ENCODE results near the gene POLR2I.
"Not testable (repeated sequence)": the region's sequence is repeated elsewhere in the genome, so short reads cannot be mapped to it uniquely, and the experiment has no call there.

Gene POLR2I

GRCh38 chr19:36131221-36131620 lies 16.5 kb upstream of the POLR2I start:
- ATAC-seq, result not testable (repeated sequence)

GRCh38 chr19:36128392-36128736 lies 13.7 kb upstream of the POLR2I start:
- ATAC-seq, result no peak

DNA sequence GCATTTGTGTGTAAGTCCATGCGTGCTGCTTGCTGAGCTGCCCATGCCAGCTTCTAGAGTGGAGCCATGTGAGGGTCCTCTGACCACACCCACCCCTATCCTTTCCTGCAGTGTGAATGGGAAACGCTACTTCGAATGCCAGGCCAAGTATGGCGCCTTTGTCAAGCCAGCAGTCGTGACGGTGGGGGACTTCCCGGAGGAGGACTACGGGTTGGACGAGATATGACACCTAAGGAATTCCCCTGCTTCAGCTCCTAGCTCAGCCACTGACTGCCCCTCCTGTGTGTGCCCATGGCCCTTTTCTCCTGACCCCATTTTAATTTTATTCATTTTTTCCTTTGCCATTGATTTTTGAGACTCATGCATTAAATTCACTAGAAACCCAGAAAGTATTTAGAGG lies 10.9 kb upstream of the POLR2I start:
- no peak for ATAC-seq

- no peak for ATAC-seq
Observed at GRCh38 chr19:36121486-36122124, 6.9 kb upstream of the POLR2I start.

DNA sequence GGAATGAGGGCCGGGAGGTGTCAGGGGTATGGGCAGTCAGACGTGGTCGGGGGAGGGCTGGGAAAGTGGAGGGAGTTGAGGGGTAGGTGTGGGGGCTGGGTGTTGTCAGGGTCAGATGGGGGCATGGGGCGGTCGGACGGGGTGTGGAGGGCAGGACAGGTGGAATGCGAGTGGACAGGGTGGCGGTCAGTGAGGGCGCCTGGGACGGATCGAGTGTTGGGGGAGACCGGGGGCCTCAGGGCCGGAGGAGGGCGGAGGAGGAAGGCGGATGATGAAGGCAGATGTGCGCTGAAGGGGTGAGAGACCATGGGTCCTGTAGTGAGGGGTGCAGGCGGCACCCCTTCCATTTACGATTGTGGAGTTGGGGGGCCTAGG lies 6.3 kb upstream of the POLR2I start:
- no peak for ATAC-seq

DNA sequence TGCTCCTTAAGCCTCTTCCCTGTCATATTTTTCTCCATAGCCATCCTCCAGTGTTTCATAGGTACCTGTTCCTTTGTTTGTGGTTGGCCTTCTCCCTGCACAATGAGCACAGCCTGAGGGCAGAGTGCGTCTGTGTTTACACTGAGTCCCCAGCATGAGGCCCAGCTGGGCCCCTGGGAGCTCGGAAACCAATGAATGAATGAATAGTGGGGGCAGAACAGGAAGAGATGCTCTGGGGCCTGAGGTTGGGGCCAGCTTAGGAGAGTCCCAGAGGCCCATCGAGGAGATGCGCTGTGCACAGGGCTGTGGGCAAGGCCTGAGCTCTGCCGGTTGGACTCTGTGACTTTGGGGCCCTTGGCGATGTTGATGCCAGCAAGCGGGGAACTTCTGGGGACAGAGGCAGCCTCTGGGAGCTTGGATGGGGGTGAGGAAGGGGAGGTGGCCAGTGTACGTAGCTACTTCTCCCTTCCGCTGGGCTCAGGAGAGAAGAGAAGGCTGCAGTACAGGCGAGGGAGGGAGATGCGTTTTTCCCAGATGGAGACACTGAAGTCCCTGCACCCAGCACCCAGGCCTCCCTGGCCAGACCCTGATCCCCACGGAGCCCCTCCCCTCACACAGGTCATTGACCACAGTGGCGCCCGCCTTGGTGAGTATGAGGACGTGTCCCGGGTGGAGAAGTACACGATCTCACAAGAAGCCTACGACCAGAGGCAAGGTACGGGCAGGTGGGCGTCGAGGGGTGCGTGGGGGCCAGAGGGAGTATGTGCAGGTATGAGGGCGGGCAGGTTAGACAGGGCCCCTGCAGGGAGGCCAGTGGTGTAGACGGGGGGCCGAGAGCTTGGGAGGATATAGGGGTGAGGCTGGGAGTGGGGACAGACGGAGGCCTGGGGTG lies 5.7 kb upstream of the POLR2I start:
- ATAC-seq, result no peak

- ATAC-seq, result no peak
Observed at GRCh38 chr19:36116344-36116637, 1.6 kb upstream of the POLR2I start.

DNA sequence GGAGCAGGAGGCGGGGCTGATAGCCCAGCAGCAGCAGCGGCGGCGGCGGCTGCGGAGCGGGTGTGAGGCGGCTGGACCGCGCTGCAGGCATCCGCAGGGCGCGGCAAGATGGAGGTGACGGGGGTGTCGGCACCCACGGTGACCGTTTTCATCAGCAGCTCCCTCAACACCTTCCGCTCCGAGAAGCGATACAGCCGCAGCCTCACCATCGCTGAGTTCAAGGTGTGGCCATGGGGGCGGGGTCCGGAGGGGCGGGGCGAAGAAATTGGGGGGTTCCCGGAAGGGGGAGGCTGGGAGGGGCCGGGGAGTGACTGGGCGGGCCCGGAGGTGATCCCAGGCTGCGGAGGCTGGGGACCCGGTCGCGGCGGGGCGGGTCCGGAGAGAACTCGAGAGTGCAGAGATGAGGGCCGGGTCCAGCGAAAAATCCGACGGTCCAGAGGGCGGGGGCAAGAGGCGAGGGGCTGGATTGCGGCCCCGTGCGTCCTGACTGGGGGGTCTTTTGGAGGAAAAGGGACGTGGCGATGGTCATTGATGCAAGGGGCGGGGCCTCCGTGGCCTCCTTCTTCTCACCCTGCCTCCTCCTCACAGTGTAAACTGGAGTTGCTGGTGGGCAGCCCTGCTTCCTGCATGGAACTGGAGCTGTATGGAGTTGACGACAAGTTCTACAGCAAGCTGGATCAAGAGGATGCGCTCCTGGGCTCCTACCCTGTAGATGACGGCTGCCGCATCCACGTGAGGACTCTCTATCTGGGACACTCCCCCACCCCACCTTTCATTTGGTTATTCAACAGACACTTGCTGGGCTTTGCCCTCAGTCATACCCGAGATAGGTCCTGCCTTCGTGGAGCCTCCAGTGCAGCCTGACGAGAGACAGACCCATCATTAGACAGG lies 1.0 kb upstream of the POLR2I start, which contains the start of gene TBCB:
Gene TBCB, plus strand, starts transcription at position 16 of the 891 bp plus-strand sequence. Its CDS starts 93 bp downstream, at position 109.
- peak; percentile 52 to 53 for ATAC-seq

DNA sequence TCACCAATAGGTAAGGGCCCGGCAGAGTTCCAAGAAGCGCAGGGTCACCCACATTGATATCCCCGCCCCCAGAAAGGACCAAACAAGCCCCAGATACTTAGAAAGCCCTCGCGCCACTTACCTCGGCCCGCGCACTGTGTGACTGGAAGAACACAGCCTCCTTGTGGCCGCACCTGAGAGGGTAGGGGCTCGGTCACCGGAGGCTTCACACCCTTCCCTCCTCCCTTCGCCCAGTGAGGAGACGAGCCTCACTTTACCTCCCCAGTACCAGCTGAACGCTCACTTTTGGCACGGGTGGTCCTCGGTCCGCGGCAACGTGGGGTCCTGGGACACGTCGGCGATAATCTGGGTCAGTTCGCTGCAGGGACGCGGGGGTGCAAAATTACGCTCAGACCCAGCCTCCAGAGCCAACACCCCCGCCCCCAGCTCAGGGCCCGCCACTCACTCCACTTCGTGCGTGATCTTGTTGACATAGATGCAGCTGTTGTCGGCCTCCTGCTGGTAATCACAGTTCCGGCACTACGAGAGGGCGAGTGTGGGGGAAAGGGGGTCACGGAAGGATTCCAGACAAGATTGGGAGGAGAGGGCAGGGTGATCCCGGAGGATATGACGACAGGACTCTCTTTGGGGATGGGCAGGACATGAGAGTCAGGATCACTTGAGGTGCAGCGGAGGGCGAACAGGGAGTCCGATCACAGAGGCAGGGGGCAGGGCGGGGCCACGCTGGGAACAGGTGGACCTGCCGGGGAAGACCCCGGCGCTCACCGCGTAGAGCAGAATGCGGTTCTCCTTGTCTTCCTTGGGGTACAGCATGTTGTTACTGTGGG lies 568 bp downstream of the POLR2I start:
- ATAC-seq, result no peak

DNA sequence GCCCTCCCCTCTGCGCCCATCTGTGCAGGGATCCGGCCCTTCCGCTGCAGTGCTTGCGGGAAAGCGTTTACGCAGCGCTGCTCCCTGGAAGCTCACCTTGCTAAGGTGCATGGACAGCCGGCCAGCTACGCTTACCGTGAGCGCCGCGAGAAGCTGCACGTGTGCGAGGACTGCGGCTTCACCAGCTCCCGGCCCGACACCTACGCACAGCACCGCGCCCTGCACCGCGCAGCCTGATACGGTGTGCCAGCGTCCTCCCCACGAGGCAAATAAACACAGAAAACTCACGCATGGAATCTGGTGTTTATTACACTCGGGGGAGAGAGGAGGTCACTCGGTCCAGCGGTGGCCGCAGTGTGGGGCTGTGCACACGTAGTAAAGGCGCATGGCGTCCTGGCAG lies 1.2 kb downstream of the POLR2I start:
- ATAC-seq, result no peak

- no peak for ATAC-seq
Observed at GRCh38 chr19:36112678-36113077, 2.0 kb downstream of the POLR2I start.

- ATAC-seq, result no peak
Observed at GRCh38 chr19:36111200-36111539, 3.5 kb downstream of the POLR2I start.

DNA sequence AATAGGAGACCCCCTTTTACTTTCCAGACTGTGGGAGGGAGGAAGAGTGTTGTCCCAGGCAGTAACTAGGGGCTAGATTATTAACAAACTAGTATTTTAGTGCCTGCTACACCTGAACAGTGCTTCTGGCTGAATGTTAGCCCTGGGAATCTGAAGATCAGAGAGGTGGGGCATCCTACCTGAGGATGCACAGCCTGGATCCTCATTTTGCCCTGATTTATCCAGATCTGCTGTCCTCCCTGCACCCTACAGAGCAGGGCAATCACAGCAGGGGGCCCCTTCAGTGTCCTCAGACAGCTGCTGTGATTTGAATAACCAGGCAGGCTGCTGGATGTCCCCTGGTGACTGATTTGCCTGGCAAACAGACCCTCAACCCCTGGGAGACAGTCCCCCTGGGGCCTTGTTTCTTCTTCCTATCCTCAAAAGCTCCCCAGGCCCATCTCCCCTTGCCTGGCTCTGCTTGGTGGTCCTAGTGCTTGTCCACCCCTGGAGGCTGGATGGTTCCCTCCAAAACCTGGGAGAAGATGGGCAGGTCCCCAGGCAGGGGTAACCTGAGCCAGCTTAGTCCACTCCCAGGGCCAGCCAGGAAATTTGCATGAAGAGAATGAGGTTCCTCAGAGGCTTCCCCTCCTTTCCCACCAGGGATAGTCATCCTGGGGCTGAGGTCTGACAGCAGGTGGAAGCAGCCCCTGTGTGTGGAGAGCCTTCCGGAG lies 4.0 kb downstream of the POLR2I start, which contains the start of gene OVOL3:
Gene OVOL3, plus strand, starts transcription at position 657 of the 713 bp plus-strand sequence. CDS start 60 bp downstream, outside the sequence.
- ATAC-seq, result no peak

GRCh38 chr19:36108684-36109083 lies 6.0 kb downstream of the POLR2I start:
- ATAC-seq, result no peak

DNA sequence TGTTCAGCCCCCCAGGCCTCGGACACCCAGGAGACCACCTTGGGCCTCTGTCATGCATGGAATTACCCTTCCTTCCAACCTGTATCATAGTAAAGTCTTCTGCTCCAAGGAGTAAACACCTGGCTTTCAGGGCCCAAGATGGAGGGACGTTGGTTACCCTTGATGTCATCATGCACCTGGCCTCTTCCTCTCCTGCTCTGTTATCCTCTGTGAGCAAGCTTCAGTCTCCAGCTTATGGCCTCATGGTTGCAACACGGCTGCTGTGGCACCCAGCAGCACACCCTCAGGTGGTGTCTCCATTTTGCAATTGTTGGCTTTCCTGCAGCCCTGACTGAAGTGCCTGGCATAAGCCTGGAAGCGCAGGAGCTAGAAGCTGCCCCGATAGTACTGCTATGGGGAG lies 7.7 kb downstream of the POLR2I start:
- no peak for ATAC-seq

DNA sequence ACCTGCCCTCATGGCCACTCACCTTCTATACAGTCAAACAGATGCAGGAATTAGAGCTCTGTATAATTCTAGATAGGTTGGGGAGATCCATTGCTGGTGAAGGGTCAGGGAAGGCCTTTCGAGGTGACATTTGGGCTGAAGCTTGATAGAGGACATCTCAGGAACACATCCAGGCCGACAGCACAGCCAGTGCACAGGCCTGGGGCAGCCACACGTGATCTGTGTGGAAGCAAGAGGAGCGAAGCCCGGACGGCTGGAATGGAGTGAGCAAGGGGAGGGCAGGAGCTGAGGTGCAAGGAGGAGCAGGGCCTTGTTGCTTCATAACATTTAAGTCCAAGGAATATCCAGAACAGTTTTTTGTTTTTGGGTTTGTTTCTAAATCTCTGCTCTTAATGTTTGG lies 8.2 kb downstream of the POLR2I start:
- no peak for ATAC-seq

DNA sequence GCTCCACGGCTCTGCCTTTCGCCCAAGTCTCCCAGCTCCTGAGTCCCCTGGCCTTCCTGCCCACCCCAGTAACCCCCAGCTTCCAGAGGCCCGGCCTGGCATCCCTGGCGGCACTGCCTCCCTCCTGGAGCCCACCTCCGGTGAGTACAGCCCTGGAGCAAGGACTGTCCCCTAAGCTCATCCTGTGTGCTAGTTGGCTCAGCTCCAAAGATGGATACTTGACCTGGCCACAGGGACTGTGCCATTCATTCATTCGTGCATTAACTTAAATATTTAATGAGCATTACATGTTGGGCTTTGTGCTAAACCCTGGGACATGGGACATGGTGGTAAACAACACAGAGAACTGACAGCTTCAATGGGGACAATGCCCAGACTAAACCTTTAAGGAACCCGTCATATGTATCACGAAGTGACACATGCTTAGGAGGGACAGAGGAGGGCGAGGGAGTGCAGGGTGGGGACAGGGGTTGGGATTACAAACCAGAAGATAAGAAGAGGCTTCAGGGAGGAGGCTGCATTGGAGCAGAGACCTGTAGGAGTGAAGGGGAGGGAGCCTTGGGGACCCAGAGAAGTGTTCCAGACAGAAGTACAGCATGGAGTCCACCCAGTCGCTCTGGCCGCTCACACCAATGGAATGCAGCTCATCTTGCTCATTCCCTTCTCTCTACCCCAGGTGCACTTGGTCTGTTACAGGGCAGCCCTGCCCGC lies 10.7 kb downstream of the POLR2I start:
- no peak for ATAC-seq

- ATAC-seq, result no peak
Observed at GRCh38 chr19:36103040-36103626, 11.5 kb downstream of the POLR2I start.

- no peak for ATAC-seq
Observed at GRCh38 chr19:36101550-36102327, 12.9 kb downstream of the POLR2I start.

DNA sequence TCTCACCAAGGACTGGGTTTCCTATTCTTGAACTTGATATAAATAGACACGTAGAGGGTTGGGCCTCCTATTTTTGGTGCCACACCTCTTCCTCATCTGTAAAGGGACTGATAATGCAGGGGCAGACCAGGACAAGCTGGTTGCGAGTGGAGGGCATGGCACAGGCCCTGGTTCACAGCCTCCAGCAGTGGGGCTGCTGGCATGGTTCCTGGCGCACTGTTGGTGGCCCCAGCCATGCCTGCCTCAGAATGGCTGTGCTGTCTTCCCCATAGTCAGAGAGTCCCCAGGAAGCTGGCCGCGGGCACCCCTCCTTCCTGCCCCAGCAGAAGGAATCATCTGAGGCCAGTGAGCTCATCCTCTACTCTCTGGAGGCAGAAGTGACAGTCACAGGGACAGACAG lies 14.2 kb downstream of the POLR2I start:
- no peak for ATAC-seq

All from activated CD4-positive, CD25-positive, alpha-beta regulatory T cell treated with anti-CD3 and anti-CD28 coated beads, Interleukin-2, amount 50 U/mL, for 24 hours (primary cell).